Activated naive CD4-positive, alpha-beta T cell treated with anti-CD3 and anti-CD28 coated beads, Interleukin-2, amount 50 U/mL, for 72 hours (primary cell): ENCODE results near the gene FAM135A. TPM values are rescaled to one million over a fixed set of nuclear protein-coding genes. Genes with fewer than 3 reads are reported as not detected.
"Not testable (repeated sequence)": the region's sequence is repeated elsewhere in the genome, so short reads cannot be mapped to it uniquely, and the experiment has no call there.

Experiments used
- ATAC-seq, 2 donors: fragments of 150-1000 bp; cut with Tn5 transposase; 2 replicates each; pipeline ENCODE4 v1.10.0; 2021; ENCODE audit warnings: mild to moderate bottlenecking in 2 of 2, moderate library complexity in 2 of 2
- DNase-seq, 2 donors: peaks; one replicate each; pipeline ENCODE4 v3.0.0; 2021 to 2022; ENCODE audit warnings: low spot score in 2 of 2
- H3K27ac Mint-ChIP-seq, 2 donors: one replicate each; pipeline ENCODE4 v1.8.0; 2022; ENCODE audit warnings: mild to moderate bottlenecking in 2 of 2, mixed read lengths in 2 of 2
- H3K36me3 Mint-ChIP-seq, 2 donors: one replicate each; pipeline ENCODE4 v1.8.0; 2022; ENCODE audit warnings: mixed read lengths in 2 of 2
- H3K9me3 Mint-ChIP-seq, 2 donors: one replicate each; pipeline ENCODE4 v1.8.0; 2022; ENCODE audit warnings: mixed read lengths in 2 of 2
- total RNA-seq, 2 donors: library from RNA; stranded (reverse); gene quantifications; one replicate each; pipeline ENCODE4 v1.2.3, GENCODE V29; 2022

Gene FAM135A
- total RNA-seq, 2 donors from 2014 or later: 8.0 to 11.3 TPM

DNA sequence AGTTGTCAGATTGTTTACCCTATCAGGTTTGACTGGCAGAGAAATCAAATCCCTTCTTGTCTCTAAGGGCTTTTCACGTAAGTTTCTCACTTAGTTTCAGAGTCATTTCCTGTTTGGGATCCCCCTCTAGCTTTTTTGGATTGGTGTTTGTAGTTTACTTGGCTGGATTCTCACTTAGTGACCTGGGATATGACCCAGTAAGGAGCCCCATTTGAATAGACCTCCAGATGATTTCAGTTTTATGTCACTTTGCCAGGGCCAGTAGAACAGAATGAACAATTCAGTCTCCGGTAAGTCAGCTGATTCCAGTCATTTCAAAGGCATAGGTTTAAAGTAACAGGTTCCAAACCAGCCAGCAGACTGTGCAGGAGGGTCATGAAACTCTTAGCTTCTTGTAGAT, 8.2 kb downstream of the FAM135A start:
- Mint-ChIP-seq H3K36me3 (peaks cover 0 to 7% of the 10 kb centered on the region in 2 donors), H3K9me3 (no peaks in the 10 kb centered on the region), H3K27ac (no peak overlapping the region)
- ATAC-seq (no peak), DNase-seq (no peak)

DNA sequence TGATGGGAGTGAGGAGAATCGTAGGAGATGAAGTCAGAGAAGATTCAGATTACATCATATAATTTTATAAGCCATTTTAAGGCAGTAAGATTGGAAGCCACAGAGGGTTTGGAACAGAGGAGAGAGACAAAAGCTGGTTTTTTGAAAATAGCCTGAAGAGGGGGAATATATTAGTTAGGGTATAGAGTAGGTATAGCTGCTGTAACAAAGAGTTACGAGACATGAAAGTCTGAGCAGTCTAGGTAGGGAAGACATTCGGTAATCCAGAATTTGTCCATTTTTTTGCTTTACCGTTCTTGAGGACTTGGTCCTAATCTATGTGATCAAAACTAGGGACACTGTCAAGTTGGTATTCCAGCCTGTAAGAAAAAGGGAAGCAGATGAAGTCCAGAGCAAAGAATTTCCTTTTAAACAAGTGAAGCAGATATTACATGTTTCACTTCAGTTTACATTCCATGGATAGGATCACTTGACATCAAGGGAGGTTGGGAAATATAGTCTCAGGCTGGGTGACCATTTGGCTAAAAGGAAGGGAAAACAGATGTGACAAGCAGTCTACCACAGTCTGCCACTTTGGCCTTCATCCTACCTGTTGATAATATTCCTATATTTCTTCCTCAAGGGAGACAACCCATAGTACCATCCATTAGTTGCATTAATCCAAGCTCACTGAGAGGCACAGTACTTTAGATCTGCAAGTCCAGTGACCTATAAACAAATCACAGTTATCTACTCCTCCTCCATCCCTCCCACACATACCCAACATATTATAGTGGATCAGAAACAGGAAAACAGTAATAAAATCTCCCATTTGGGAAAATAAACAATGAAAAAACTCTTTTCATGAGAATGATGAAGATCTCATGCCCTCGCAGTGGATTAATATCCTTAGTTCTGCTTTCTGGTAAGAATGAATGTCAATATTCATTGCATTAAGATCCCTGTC, 10.2 kb downstream of the FAM135A start:
- Mint-ChIP-seq H3K36me3 (peaks cover 0 to 7% of the 10 kb centered on the region in 2 donors), H3K27ac (no peak overlapping the region), H3K9me3 (no peaks in the 10 kb centered on the region)
- ATAC-seq (no peak), DNase-seq (no peak)

DNA sequence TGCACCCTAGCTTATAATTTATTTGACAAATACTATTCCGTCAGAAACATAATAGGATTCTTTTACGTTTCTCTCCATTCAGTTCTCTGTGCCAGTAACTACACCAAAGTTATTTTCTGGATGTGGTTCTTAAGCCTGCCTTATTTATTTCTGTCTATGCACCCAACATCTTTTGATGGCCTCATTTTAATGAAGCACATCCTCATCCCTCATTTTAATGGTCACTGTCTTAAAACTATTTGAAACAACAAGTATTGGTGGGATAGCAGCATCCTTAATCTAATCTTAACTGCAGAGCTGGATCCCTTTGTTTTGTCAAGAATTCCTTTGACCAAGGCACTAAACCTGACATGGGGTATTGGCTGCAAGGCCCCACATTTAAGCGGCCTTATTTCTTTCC, 11.0 kb downstream of the FAM135A start:
- no peak overlapping the region for H3K27ac Mint-ChIP-seq
- DNase-seq: no peak
- ATAC-seq: no peak
- H3K36me3 Mint-ChIP-seq: peaks cover 5% of the 10 kb centered on the region in 2 donors
- no peaks in the 10 kb centered on the region for H3K9me3 Mint-ChIP-seq

DNA sequence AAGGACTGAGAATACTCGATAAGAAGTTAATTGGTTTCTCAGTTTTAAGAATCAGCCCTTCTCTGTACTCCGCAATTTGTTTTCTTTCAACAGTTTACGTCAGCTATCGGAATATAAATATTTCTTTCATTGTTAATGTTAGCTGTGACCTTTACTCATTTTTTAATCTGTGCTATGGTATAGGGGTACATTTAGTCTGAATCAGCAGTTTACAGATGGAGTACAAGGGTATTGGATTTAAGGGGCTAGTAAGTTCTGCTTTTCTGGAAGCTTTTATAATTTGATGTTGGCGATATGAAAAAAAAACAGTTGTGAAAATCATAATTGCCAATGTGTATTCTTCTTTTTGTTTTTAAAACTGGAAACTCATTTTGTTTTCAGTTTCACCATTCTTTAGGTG, 23.0 kb downstream of the FAM135A start:
- ATAC-seq: no peak
- peaks cover 0 to 4% of the 10 kb centered on the region in 2 donors for H3K9me3 Mint-ChIP-seq
- H3K36me3 Mint-ChIP-seq: peaks cover 1% of the 10 kb centered on the region in 2 donors
- H3K27ac Mint-ChIP-seq: no peak overlapping the region
- no peak for DNase-seq

- Mint-ChIP-seq H3K9me3 (peaks cover 8 to 15% of the 10 kb centered on the region in 2 donors), H3K27ac (no peak overlapping the region), H3K36me3 (peaks cover 20% of the 10 kb centered on the region in 2 donors)
- no peak for DNase-seq
- no peak for ATAC-seq
Observed at GRCh38 chr6:70445001-70445400, 31.7 kb downstream of the FAM135A start.

DNA sequence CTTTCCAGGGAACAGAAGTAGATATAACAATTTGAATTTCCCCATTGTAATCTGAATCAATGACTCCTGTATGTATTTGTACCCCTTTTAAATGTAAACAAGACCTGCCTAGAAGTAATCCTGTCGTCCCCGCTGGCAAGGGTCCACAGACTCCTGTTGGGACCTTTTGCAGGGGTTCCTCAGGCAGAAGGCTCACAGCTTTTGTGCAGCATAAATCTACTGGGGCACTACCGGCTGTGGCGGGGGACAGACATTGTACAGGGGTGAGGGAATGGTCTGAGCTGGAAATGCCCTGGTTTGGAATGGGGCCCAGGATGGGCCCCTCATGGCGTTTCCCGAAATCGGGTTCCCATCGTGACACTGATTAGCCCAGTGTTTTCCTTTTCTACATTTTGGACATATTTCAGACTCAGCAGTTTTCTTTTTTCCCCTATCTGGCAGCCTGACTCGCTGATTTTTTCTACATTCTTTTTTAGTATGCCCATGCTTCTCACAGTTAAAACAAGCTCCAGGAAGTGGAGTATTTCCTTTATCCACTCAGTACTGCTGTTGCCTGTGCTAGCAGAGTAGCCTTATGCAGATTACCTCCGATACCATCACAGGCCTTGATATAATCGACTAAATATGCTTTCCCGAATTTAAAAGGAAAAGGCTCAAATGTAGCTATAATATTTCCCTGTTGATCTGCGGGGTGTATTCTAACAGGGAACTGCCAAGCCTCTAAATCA, 34.2 kb downstream of the FAM135A start:
- ATAC-seq, H3K27ac Mint-ChIP-seq, DNase-seq: not testable (repeated sequence)
- H3K36me3 Mint-ChIP-seq: peaks cover 20% of the 10 kb centered on the region in 2 donors
- peaks cover 8 to 15% of the 10 kb centered on the region in 2 donors for H3K9me3 Mint-ChIP-seq

- DNase-seq, H3K27ac Mint-ChIP-seq, ATAC-seq, H3K9me3 Mint-ChIP-seq: not testable (repeated sequence)
- H3K36me3 Mint-ChIP-seq: peaks cover 14% of the 10 kb centered on the region in 2 donors
Observed at GRCh38 chr6:70453899-70454298, 40.6 kb downstream of the FAM135A start.

- H3K9me3 Mint-ChIP-seq: peaks cover 0 to 4% of the 10 kb centered on the region in 2 donors
- H3K27ac Mint-ChIP-seq: no peak overlapping the region
- peaks cover 14% of the 10 kb centered on the region in 2 donors for H3K36me3 Mint-ChIP-seq
- ATAC-seq: no peak
- DNase-seq: no peak
Observed at GRCh38 chr6:70456735-70457134, 43.4 kb downstream of the FAM135A start.

- ATAC-seq: no peak
- Mint-ChIP-seq H3K27ac (no peak overlapping the region), H3K36me3 (peaks cover 7% of the 10 kb centered on the region in 2 donors), H3K9me3 (no peaks in the 10 kb centered on the region)
- no peak for DNase-seq
Observed at GRCh38 chr6:70459235-70459634, 45.9 kb downstream of the FAM135A start.

DNA sequence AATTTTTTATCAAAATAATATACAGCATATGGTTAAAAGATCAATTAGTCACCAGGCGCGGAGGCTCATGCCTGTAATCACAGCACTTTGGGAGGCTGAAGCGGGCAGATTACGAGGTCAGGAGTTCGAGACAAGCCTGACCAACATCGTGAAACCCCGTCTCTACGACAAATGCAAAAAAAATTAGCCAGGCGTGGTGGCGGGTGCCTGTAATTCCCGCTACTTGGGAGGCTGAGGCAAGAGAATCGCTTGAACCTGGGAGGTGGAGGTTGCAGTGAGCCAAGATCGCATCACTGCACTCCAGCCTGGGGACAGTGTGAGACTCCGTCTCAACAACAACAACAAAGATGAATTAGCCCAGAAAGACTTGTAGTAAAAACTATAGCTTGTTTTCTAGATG, 46.4 kb downstream of the FAM135A start:
- H3K36me3 Mint-ChIP-seq, H3K27ac Mint-ChIP-seq, H3K9me3 Mint-ChIP-seq, DNase-seq, ATAC-seq: not testable (repeated sequence)

DNA sequence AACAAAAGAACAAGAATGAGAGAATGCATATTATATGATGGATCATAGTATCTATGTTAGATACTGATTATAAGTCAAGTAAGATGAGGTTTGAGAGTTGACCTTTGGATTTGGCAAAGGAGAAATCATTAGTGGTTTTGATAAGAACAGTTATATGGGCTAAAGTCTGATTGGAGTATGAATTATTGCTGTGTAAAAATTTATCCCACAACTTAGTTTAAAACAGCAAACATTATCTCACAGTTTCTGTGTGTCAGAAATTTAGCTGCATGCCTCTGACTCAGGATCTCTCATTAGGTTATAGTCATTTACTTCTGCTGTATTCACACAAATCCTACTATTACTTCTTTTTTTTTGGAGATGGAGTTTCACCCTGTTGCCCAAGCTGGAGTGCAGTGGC, 56.7 kb downstream of the FAM135A start:
- Mint-ChIP-seq H3K9me3 (no peaks in the 10 kb centered on the region), H3K36me3 (peaks cover 14 to 15% of the 10 kb centered on the region in 2 donors), H3K27ac (no peak overlapping the region)
- DNase-seq (no peak), ATAC-seq (no peak)

DNA sequence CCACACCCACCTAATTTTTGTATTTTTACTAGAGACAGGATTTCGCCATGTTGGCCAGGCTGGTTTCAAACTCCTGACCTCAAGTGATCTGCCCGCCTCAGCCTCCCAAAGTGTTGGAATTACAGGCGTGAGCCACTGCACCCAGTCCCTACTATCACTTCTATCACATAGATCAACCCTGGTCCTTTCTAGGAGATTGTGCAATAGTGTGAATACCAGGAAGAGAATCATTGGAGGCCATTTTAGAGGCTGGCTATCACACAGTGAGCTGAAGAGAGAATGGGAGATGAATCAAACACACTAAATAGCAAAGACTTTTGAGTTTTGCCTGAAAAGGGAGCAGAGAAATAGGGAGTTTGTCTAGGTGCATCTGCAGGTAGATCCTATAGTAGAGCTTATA, 57.2 kb downstream of the FAM135A start:
- not testable (repeated sequence) for DNase-seq, H3K9me3 Mint-ChIP-seq, ATAC-seq
- Mint-ChIP-seq H3K36me3 (peaks cover 14 to 15% of the 10 kb centered on the region in 2 donors), H3K27ac (peak overlapping the region in 1 of 2 donors; percentile 15)

GRCh38 chr6:70474751-70475150, 61.4 kb downstream of the FAM135A start:
- no peak for ATAC-seq
- no peaks in the 10 kb centered on the region for H3K9me3 Mint-ChIP-seq
- no peak overlapping the region for H3K27ac Mint-ChIP-seq
- no peak for DNase-seq
- H3K36me3 Mint-ChIP-seq: peaks cover 19 to 26% of the 10 kb centered on the region in 2 donors

GRCh38 chr6:70479236-70479635, 65.9 kb downstream of the FAM135A start:
- Mint-ChIP-seq H3K27ac (no peak overlapping the region), H3K9me3 (no peaks in the 10 kb centered on the region), H3K36me3 (peaks cover 13 to 17% of the 10 kb centered on the region in 2 donors)
- ATAC-seq: no peak
- DNase-seq: no peak

- DNase-seq, H3K27ac Mint-ChIP-seq, ATAC-seq, H3K9me3 Mint-ChIP-seq, H3K36me3 Mint-ChIP-seq: not testable (repeated sequence)
Observed at GRCh38 chr6:70486638-70487037, 73.3 kb downstream of the FAM135A start.

- DNase-seq (no peak), ATAC-seq (no peak)
- Mint-ChIP-seq H3K9me3 (no peaks in the 10 kb centered on the region), H3K36me3 (no peaks in the 10 kb centered on the region), H3K27ac (no peak overlapping the region)
Observed at GRCh38 chr6:70489364-70489763, 76.1 kb downstream of the FAM135A start.

DNA sequence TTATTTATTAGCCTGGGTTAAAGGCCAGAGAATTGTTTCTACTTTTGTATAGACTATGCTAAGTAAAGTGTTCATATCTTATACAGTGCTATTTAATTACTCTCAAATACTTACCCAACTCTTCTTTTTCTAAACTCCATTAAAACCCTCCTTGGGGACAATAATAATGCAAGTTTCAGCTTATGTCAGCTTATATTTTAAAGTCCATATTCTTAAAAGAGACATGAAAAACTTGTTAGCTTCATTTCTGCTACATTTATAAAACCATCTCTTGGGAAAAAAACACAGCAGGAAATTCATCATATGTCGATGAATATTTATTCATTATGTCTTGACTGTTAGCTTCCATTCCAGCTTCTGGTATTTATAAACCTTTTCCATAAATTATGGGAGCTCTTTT, 81.5 kb downstream of the FAM135A start:
- Mint-ChIP-seq H3K36me3 (peaks cover 11 to 37% of the 10 kb centered on the region in 2 donors), H3K9me3 (peaks cover 12 to 14% of the 10 kb centered on the region in 2 donors), H3K27ac (no peak overlapping the region)
- ATAC-seq (no peak), DNase-seq (no peak)
